ENCODE data around the gene ZNF598. TPM values are rescaled to one million over a fixed set of nuclear protein-coding genes. Genes with fewer than 3 reads are reported as not detected.
"Not testable (repeated sequence)": the region's sequence is repeated elsewhere in the genome, so short reads cannot be mapped to it uniquely, and the experiment has no call there.

ZNF598 gene
- total and polyA plus RNA-seq, 2 donors, result 5.7 to 46.2 TPM

- Histone ChIP-seq H3K27ac (ENCODE audit: low read depth in 1 of 2, low read length in 1 of 2) (no peak overlapping the region), H3K9me3 (ENCODE audit: control insufficient read depth in 2 of 2, insufficient read depth in 1 of 2, low read length in 1 of 2) (peaks cover 0 to 8% of the 10 kb centered on the region in 2 donors), H3K36me3 (ENCODE audit: control insufficient read depth in 2 of 2, insufficient read depth in 2 of 2, low read length in 1 of 2) (no peaks in the 10 kb centered on the region), H3K27me3 (ENCODE audit: control insufficient read depth in 2 of 2, insufficient read depth in 1 of 2, low read length in 1 of 2) (peaks cover 7 to 18% of the 10 kb centered on the region in 2 donors), H3K4me3 (ENCODE audit: low read length in 2 of 2) (no peak overlapping the region), H3K4me1 (ENCODE audit: control insufficient read depth in 2 of 2, insufficient read depth in 2 of 2, low read length in 2 of 2) (peaks cover 7 to 13% of the 10 kb centered on the region in 2 donors)
- WGBS, result 95% methylated on average over 15 of the region's 15 CpGs
- no peak for DNase-seq (ENCODE audit: low read depth in 6 of 9, low spot score in 9 of 9)
Observed at GRCh38 chr16:2013527-2013926, 3.9 kb upstream of the ZNF598 start.

GRCh38 chr16:2011726-2012125 is 2.1 kb upstream of the ZNF598 start:
- H3K27me3 ChIP-seq (ENCODE audit: control insufficient read depth in 2 of 2, insufficient read depth in 1 of 2, low read length in 1 of 2); H3K4me3 ChIP-seq (ENCODE audit: low read length in 2 of 2); DNase-seq (ENCODE audit: low read depth in 6 of 9, low spot score in 9 of 9); H3K36me3 ChIP-seq (ENCODE audit: control insufficient read depth in 2 of 2, insufficient read depth in 2 of 2, low read length in 1 of 2); H3K9me3 ChIP-seq (ENCODE audit: control insufficient read depth in 2 of 2, insufficient read depth in 1 of 2, low read length in 1 of 2); H3K27ac ChIP-seq (ENCODE audit: low read depth in 1 of 2, low read length in 1 of 2): not testable (repeated sequence)
- WGBS, result 90% methylated on average over 9 of the region's 9 CpGs
- H3K4me1 ChIP-seq (ENCODE audit: control insufficient read depth in 2 of 2, insufficient read depth in 2 of 2, low read length in 2 of 2), result peaks cover 25 to 28% of the 10 kb centered on the region in 2 donors

- under 1% methylated on average over 55 of the region's 55 CpGs for WGBS
- H3K9me3 ChIP-seq (ENCODE audit: control insufficient read depth in 2 of 2, insufficient read depth in 1 of 2, low read length in 1 of 2), result peaks cover 0 to 7% of the 10 kb centered on the region in 2 donors
- no peaks in the 10 kb centered on the region for H3K27me3 ChIP-seq (ENCODE audit: control insufficient read depth in 2 of 2, insufficient read depth in 1 of 2, low read length in 1 of 2)
- peak overlapping the region; percentile 54 to 85 for H3K4me3 ChIP-seq (ENCODE audit: low read length in 2 of 2)
- peaks cover 26 to 32% of the 10 kb centered on the region in 2 donors for H3K4me1 ChIP-seq (ENCODE audit: control insufficient read depth in 2 of 2, insufficient read depth in 2 of 2, low read length in 2 of 2)
- peaks cover 0 to 10% of the 10 kb centered on the region in 2 donors for H3K36me3 ChIP-seq (ENCODE audit: control insufficient read depth in 2 of 2, insufficient read depth in 2 of 2, low read length in 1 of 2)
- H3K27ac ChIP-seq (ENCODE audit: low read depth in 1 of 2, low read length in 1 of 2), result peak overlapping the region; percentile 40 to 80
- no peak for DNase-seq (ENCODE audit: low read depth in 6 of 9, low spot score in 9 of 9)
Observed at GRCh38 chr16:2009164-2009711, 383 bp downstream of the ZNF598 start.

- WGBS, result 4% methylated on average over 23 of the region's 23 CpGs
- Histone ChIP-seq H3K4me3 (ENCODE audit: low read length in 2 of 2) (peak overlapping the region; percentile 54 to 85), H3K27me3 (ENCODE audit: control insufficient read depth in 2 of 2, insufficient read depth in 1 of 2, low read length in 1 of 2) (no peaks in the 10 kb centered on the region), H3K27ac (ENCODE audit: low read depth in 1 of 2, low read length in 1 of 2) (peak overlapping the region; percentile 40 to 80), H3K9me3 (ENCODE audit: control insufficient read depth in 2 of 2, insufficient read depth in 1 of 2, low read length in 1 of 2) (peaks cover 0 to 13% of the 10 kb centered on the region in 2 donors), H3K36me3 (ENCODE audit: control insufficient read depth in 2 of 2, insufficient read depth in 2 of 2, low read length in 1 of 2) (peaks cover 0 to 11% of the 10 kb centered on the region in 2 donors), H3K4me1 (ENCODE audit: control insufficient read depth in 2 of 2, insufficient read depth in 2 of 2, low read length in 2 of 2) (peaks cover 26 to 37% of the 10 kb centered on the region in 2 donors)
- no peak for DNase-seq (ENCODE audit: low read depth in 6 of 9, low spot score in 9 of 9)
Observed at GRCh38 chr16:2008631-2009163, 924 bp downstream of the ZNF598 start.

GRCh38 chr16:2008009-2008526 is 1.6 kb downstream of the ZNF598 start:
- no peak for DNase-seq (ENCODE audit: low read depth in 6 of 9, low spot score in 9 of 9)
- WGBS, result 10% methylated on average over 15 of the region's 15 CpGs

GRCh38 chr16:2007081-2007836 is 2.4 kb downstream of the ZNF598 start:
- H3K36me3 ChIP-seq (ENCODE audit: control insufficient read depth in 2 of 2, insufficient read depth in 2 of 2, low read length in 1 of 2), result peaks cover 12 to 25% of the 10 kb centered on the region in 2 donors
- H3K4me1 ChIP-seq (ENCODE audit: control insufficient read depth in 2 of 2, insufficient read depth in 2 of 2, low read length in 2 of 2), result peaks cover 26 to 40% of the 10 kb centered on the region in 2 donors
- WGBS, result 80% methylated on average over 16 of the region's 16 CpGs
- H3K27ac ChIP-seq (ENCODE audit: low read depth in 1 of 2, low read length in 1 of 2), result peak overlapping the region in 1 of 2 donors; percentile 12
- peaks cover 0 to 13% of the 10 kb centered on the region in 2 donors for H3K9me3 ChIP-seq (ENCODE audit: control insufficient read depth in 2 of 2, insufficient read depth in 1 of 2, low read length in 1 of 2)
- DNase-seq (ENCODE audit: low read depth in 6 of 9, low spot score in 9 of 9), result no peak
- H3K27me3 ChIP-seq (ENCODE audit: control insufficient read depth in 2 of 2, insufficient read depth in 1 of 2, low read length in 1 of 2), result no peaks in the 10 kb centered on the region
- H3K4me3 ChIP-seq (ENCODE audit: low read length in 2 of 2), result peak overlapping the region in 1 of 2 donors; percentile 5

More at GRCh38 chr16:2008009-2008526, 1.6 kb downstream of the ZNF598 start:
- Histone ChIP-seq H3K27ac (ENCODE audit: low read depth in 1 of 2, low read length in 1 of 2) (peak overlapping the region in 1 of 2 donors; percentile 80), H3K4me1 (ENCODE audit: control insufficient read depth in 2 of 2, insufficient read depth in 2 of 2, low read length in 2 of 2) (peaks cover 26 to 40% of the 10 kb centered on the region in 2 donors), H3K27me3 (ENCODE audit: control insufficient read depth in 2 of 2, insufficient read depth in 1 of 2, low read length in 1 of 2) (no peaks in the 10 kb centered on the region), H3K4me3 (ENCODE audit: low read length in 2 of 2) (peak overlapping the region; percentile 54 to 85), H3K9me3 (ENCODE audit: control insufficient read depth in 2 of 2, insufficient read depth in 1 of 2, low read length in 1 of 2) (peaks cover 0 to 13% of the 10 kb centered on the region in 2 donors), H3K36me3 (ENCODE audit: control insufficient read depth in 2 of 2, insufficient read depth in 2 of 2, low read length in 1 of 2) (peaks cover 4 to 17% of the 10 kb centered on the region in 2 donors)

GRCh38 chr16:2006317-2006716 is 3.3 kb downstream of the ZNF598 start:
- no peak for DNase-seq (ENCODE audit: low read depth in 6 of 9, low spot score in 9 of 9)
- Histone ChIP-seq H3K4me3 (ENCODE audit: low read length in 2 of 2) (no peak overlapping the region), H3K27ac (ENCODE audit: low read depth in 1 of 2, low read length in 1 of 2) (no peak overlapping the region), H3K36me3 (ENCODE audit: control insufficient read depth in 2 of 2, insufficient read depth in 2 of 2, low read length in 1 of 2) (peaks cover 21 to 35% of the 10 kb centered on the region in 2 donors), H3K9me3 (ENCODE audit: control insufficient read depth in 2 of 2, insufficient read depth in 1 of 2, low read length in 1 of 2) (peaks cover 0 to 13% of the 10 kb centered on the region in 2 donors), H3K27me3 (ENCODE audit: control insufficient read depth in 2 of 2, insufficient read depth in 1 of 2, low read length in 1 of 2) (no peaks in the 10 kb centered on the region), H3K4me1 (ENCODE audit: control insufficient read depth in 2 of 2, insufficient read depth in 2 of 2, low read length in 2 of 2) (peaks cover 26 to 40% of the 10 kb centered on the region in 2 donors)
- 99% methylated on average over 8 of the region's 8 CpGs for WGBS

GRCh38 chr16:2005646-2006045 is 4.0 kb downstream of the ZNF598 start:
- no peak for DNase-seq (ENCODE audit: low read depth in 6 of 9, low spot score in 9 of 9)
- H3K27me3 ChIP-seq (ENCODE audit: control insufficient read depth in 2 of 2, insufficient read depth in 1 of 2, low read length in 1 of 2), result no peaks in the 10 kb centered on the region
- H3K36me3 ChIP-seq (ENCODE audit: control insufficient read depth in 2 of 2, insufficient read depth in 2 of 2, low read length in 1 of 2), result peaks cover 28 to 40% of the 10 kb centered on the region in 2 donors
- 77% methylated on average over 21 of the region's 21 CpGs for WGBS
- H3K9me3 ChIP-seq (ENCODE audit: control insufficient read depth in 2 of 2, insufficient read depth in 1 of 2, low read length in 1 of 2), result peaks cover 0 to 13% of the 10 kb centered on the region in 2 donors
- H3K4me3 ChIP-seq (ENCODE audit: low read length in 2 of 2), result no peak overlapping the region
- H3K4me1 ChIP-seq (ENCODE audit: control insufficient read depth in 2 of 2, insufficient read depth in 2 of 2, low read length in 2 of 2), result peaks cover 26 to 39% of the 10 kb centered on the region in 2 donors
- H3K27ac ChIP-seq (ENCODE audit: low read depth in 1 of 2, low read length in 1 of 2), result no peak overlapping the region
